Body of pancreas (tissue), 4 donors: ENCODE measurements around the gene GNS. TPM values are rescaled to one million over a fixed set of nuclear protein-coding genes. Genes with fewer than 3 reads are reported as not detected.

ENCODE experiments used
- ATAC-seq: fragments of 150-250 bp; one replicate; pipeline ENCODE4 v1.9.1; 2016
- DNase-seq, 4 donors: peaks; one replicate each; pipeline ENCODE4 v3.0.0-alpha.2; 2019
- H3K27ac ChIP-seq, 4 donors: fragments of 200-600 bp; sonication (generic); 1 replicate in 3 of 4; 2 replicates in 1 of 4; pipeline versions ENCODE4 v1.5.1 to v1.6.1; 2016 to 2019; ENCODE audit warnings: mild to moderate bottlenecking in 1 of 4, mixed read lengths in 1 of 4, moderate library complexity in 1 of 4
- H3K27me3 ChIP-seq, 2 donors: fragments of 200-600 bp; sonication (generic); one replicate each; pipeline ENCODE4 v1.6.0; 2016; ENCODE audit warnings: mild to moderate bottlenecking in 1 of 2
- H3K36me3 ChIP-seq, 2 donors: fragments of 200-600 bp; sonication (generic); replicated peaks in 1 of 2; 2 replicates each; pipeline ENCODE4 v1.5.1; 2016; ENCODE audit warnings: low read depth in 2 of 2; ENCODE audit not compliant: insufficient read depth in 1 of 2
- H3K4me1 ChIP-seq: fragments of 200-600 bp; sonication (generic); one replicate; pipeline ENCODE4 v1.6.0; 2016
- H3K4me3 ChIP-seq, 2 donors: fragments of 200-600 bp; sonication (generic); 1 replicate in 1 of 2; 2 replicates in 1 of 2; pipeline ENCODE4 v1.5.1; 2016 to 2019
- H3K9me3 ChIP-seq, 3 donors: fragments of 200-600 bp; sonication (generic); 1 replicate in 2 of 3; 2 replicates in 1 of 3; pipeline ENCODE4 v1.5.1; 2016
- CTCF ChIP-seq, 7 experiments: fragments of 450-650 bp in 4 of 7; fragments of 200-600 bp in 3 of 7; sonication (generic) in 3 of 7; IDR thresholded peaks; one replicate each; pipeline ENCODE4 v1.5.1; 2016 to 2019; ENCODE audit warnings: antibody characterized with exemption in 7 of 7
- POLR2A ChIP-seq, 3 donors: fragments of 450-650 bp; IDR thresholded peaks; one replicate each; pipeline ENCODE4 v1.6.1; 2016; ENCODE audit warnings: antibody characterized with exemption in 3 of 3, mild to moderate bottlenecking in 2 of 3
- WGBS, 2 donors: methylation state at CpG; one replicate each; pipeline ENCODE4 v1.1.5; 2017; 5-methylcytosine and 5-hydroxymethylcytosine counted together
- intact Hi-C: fragments of 100-400 bp; cut with DNase I; formaldehyde crosslinking; loops from one replicate; pipeline ENCODE4 v1.15.1; 2023
- total RNA-seq, 2 donors: library from RNA; depleted of rRNA; stranded (reverse); fragments of >200 nt; gene quantifications; one replicate each; pipeline ENCODE4 v1.1.0, GENCODE V29; 2016

GNS gene
- total RNA-seq, 2 donors from 2014 or later: 29.3 to 43.1 TPM

GRCh38 chr12:64742416-64742815 is 16.8 kb downstream of the GNS start:
- no peaks in the 10 kb centered on the region for H3K9me3 ChIP-seq
- peaks cover 0 to 9% of the 10 kb centered on the region in 2 donors for H3K36me3 ChIP-seq
- H3K27ac ChIP-seq: no peak overlapping the region
- ATAC-seq (no peak), DNase-seq (no peak)
- intact Hi-C loops: no loop called here
- 78 to 86% methylated on average over 3 of the region's 3 CpGs for WGBS, 2 donors
- TF ChIP-seq CTCF (IDR thresholded peaks at IDR 0.05) (no peak), POLR2A (IDR thresholded peaks at IDR 0.05) (no peak)
- no peaks in the 10 kb centered on the region for H3K27me3 ChIP-seq
- peaks cover 14% of the 10 kb centered on the region for H3K4me1 ChIP-seq
- H3K4me3 ChIP-seq: no peak overlapping the region

GRCh38 chr12:64740646-64741045 is 18.6 kb downstream of the GNS start:
- WGBS, 2 donors: 79 to 83% methylated on average over 2 of the region's 2 CpGs

GRCh38 chr12:64739778-64740177 is 19.4 kb downstream of the GNS start:
- Histone ChIP-seq H3K9me3 (no peaks in the 10 kb centered on the region), H3K4me1 (peaks cover 7% of the 10 kb centered on the region), H3K27ac (no peak overlapping the region), H3K36me3 (peaks cover 0 to 20% of the 10 kb centered on the region in 2 donors), H3K4me3 (no peak overlapping the region), H3K27me3 (no peaks in the 10 kb centered on the region)
- 74 to 77% methylated on average over 2 of the region's 2 CpGs for WGBS, 2 donors
- no peak for DNase-seq
- no peak for TF ChIP-seq POLR2A (IDR thresholded peaks at IDR 0.05)
- TF ChIP-seq CTCF (IDR thresholded peaks at IDR 0.05): no peak
- intact Hi-C loops: no loop called here
- no peak for ATAC-seq

More at GRCh38 chr12:64740646-64741045, 18.6 kb downstream of the GNS start:
- Histone ChIP-seq H3K27ac (no peak overlapping the region), H3K36me3 (peaks cover 0 to 16% of the 10 kb centered on the region in 2 donors), H3K27me3 (no peaks in the 10 kb centered on the region), H3K9me3 (no peaks in the 10 kb centered on the region), H3K4me3 (no peak overlapping the region), H3K4me1 (peaks cover 14% of the 10 kb centered on the region)
- DNase-seq: no peak
- TF ChIP-seq CTCF (IDR thresholded peaks at IDR 0.05) (no peak), POLR2A (IDR thresholded peaks at IDR 0.05) (no peak)
- intact Hi-C loops: no loop called here
- no peak for ATAC-seq

- H3K4me3 ChIP-seq: no peak overlapping the region
These were observed 21.7 kb downstream of the GNS start for GRCh38 chr12:64737539-64737938.

More at GRCh38 chr12:64737539-64737938, 21.7 kb downstream of the GNS start:
- Histone ChIP-seq H3K27ac (no peak overlapping the region), H3K36me3 (peaks cover 0 to 20% of the 10 kb centered on the region in 2 donors), H3K9me3 (no peaks in the 10 kb centered on the region), H3K27me3 (no peaks in the 10 kb centered on the region), H3K4me1 (no peaks in the 10 kb centered on the region)
- ATAC-seq (no peak), DNase-seq (no peak)
- TF ChIP-seq POLR2A (IDR thresholded peaks at IDR 0.05): no peak
- no peak for TF ChIP-seq CTCF (IDR thresholded peaks at IDR 0.05)
- 33 to 43% methylated on average over 1 of the region's 1 CpG for WGBS, 2 donors
- intact Hi-C loops: no loop called here
